HepG2 (cell line): ENCODE results near the gene USP17L5. TPM values are rescaled to one million over a fixed set of nuclear protein-coding genes. Genes with fewer than 3 reads are reported as not detected.
A peak's percentile ranks its signal among the peaks of the same experiment; 100 is the strongest.
"Not testable (repeated sequence)": the region's sequence is repeated elsewhere in the genome, so short reads cannot be mapped to it uniquely, and the experiment has no call there.

Source experiments
- ATAC-seq: fragments of 200-7000 bp; cut with Tn5 transposase; 3 replicates; pipeline ENCODE4 v1.9.1; 2020; ENCODE audit warnings: mild to moderate bottlenecking, moderate library complexity
- BruUV-seq: library from RNA; stranded (reverse); fragments of 400-500 nt; replicated peaks from 2 replicates; lab custom pipeline; 2021; lab: Mats Ljungman, UMichigan
- CTCF ChIA-PET: fragments of 300-600 bp; formaldehyde crosslinking; extraction: SDS; loops from one replicate; lab custom pipeline; 2021; ENCODE audit warnings: low total read pairs, inconsistent platforms, low intra/inter-chr PET ratio; lab: Yijun Ruan, JAX
- POLR2A ChIA-PET: fragments of 350-600 bp; sonication (Branson Sonifier 250); formaldehyde crosslinking; loops from one replicate; lab custom pipeline; 2020; ENCODE audit warnings: antibody characterized with exemption, inconsistent platforms; lab: Yijun Ruan, JAX
- DNase-seq: peaks from one replicate; pipeline ENCODE4 v3.0.0-alpha.2; 2015; ENCODE audit warnings: low spot score
- FAIRE-seq: peaks from 3 replicates; lab custom pipeline; 2011; peaks lifted over from hg19 to GRCh38; lab: Jason Lieb, UNC
- H2AFZ ChIP-seq: one replicate; pipeline ENCODE4 v1.6.1; 2011; ENCODE audit warnings: low read length, inconsistent platforms
- H3K27ac ChIP-seq: fragments of 300-600 bp; 3 replicates; pipeline ENCODE4 v1.8.0; 2011; ENCODE audit warnings: mixed run types, mild to moderate bottlenecking, mixed read lengths, low read length, inconsistent platforms; ENCODE audit not compliant: insufficient read depth; ENCODE audit errors: extremely low read length
- H3K27me3 ChIP-seq, 2 experiments: fragments of 200-600 bp in 1 of 2; 2 replicates in 1 of 2; 3 replicates in 1 of 2; pipeline versions ENCODE4 v1.6.0 to v1.8.0; 2011; ENCODE audit warnings: low read length in 2 of 2, mild to moderate bottlenecking in 2 of 2, moderate library complexity in 2 of 2, inconsistent platforms in 1 of 2; ENCODE audit not compliant: insufficient read depth in 2 of 2, control insufficient read depth in 1 of 2
- H3K36me3 ChIP-seq, 2 experiments: fragments of 200-600 bp in 1 of 2; replicated peaks in 1 of 2; 2 replicates in 1 of 2; 3 replicates in 1 of 2; pipeline versions ENCODE4 v1.5.1 to v1.8.0; 2011; ENCODE audit warnings: low read length in 2 of 2, inconsistent platforms in 1 of 2; ENCODE audit not compliant: insufficient read depth in 2 of 2, control insufficient read depth in 1 of 2
- H3K4me1 ChIP-seq: 2 replicates; pipeline ENCODE4 v1.5.1; 2012; ENCODE audit warnings: low read length, inconsistent platforms; ENCODE audit not compliant: insufficient read depth
- H3K4me2 ChIP-seq: 2 replicates; pipeline ENCODE4 v1.6.0; 2011; ENCODE audit warnings: low read depth, low read length, inconsistent platforms
- H3K4me3 ChIP-seq, 3 experiments: fragments of 200-600 bp in 1 of 3; sonication (generic), shearing (Covaris generic) in 1 of 3; replicated peaks in 1 of 3; 2 replicates each; pipeline ENCODE4 v1.5.1; 2011 to 2016; ENCODE audit warnings: low read length in 3 of 3, inconsistent platforms in 2 of 3, low read depth in 2 of 3, mild to moderate bottlenecking in 2 of 3, control low read depth in 1 of 3, mixed read lengths in 1 of 3; ENCODE audit not compliant: insufficient read depth in 1 of 3
- H3K79me2 ChIP-seq: one replicate; pipeline ENCODE4 v1.6.1; 2011; ENCODE audit warnings: low read length, inconsistent platforms; ENCODE audit not compliant: insufficient read depth
- H3K9ac ChIP-seq: 2 replicates; pipeline ENCODE4 v1.6.0; 2011; ENCODE audit warnings: mild to moderate bottlenecking, low read depth, low read length, inconsistent platforms; ENCODE audit not compliant: insufficient read depth
- H3K9me3 ChIP-seq: 2 replicates; pipeline ENCODE4 v1.5.1; 2012; ENCODE audit warnings: mild to moderate bottlenecking, low read length
- H4K20me1 ChIP-seq: 2 replicates; pipeline ENCODE4 v1.6.0; 2011; ENCODE audit warnings: inconsistent platforms, mild to moderate bottlenecking, low read length, moderate library complexity; ENCODE audit not compliant: insufficient read depth
- NR3C1 ChIP-seq: sonication (generic); formaldehyde crosslinking; IDR thresholded peaks from 2 replicates; pipeline ENCODE4 v1.4.0; 2020; ENCODE audit warnings: missing genetic modification reagents
- RXRA ChIP-seq: sonication (generic); formaldehyde crosslinking; IDR thresholded peaks from 2 replicates; pipeline ENCODE4 v1.5.1; 2020; ENCODE audit warnings: missing genetic modification reagents
- ZNF768 ChIP-seq: sonication (generic); formaldehyde crosslinking; IDR thresholded peaks from 2 replicates; pipeline ENCODE4 v1.4.0; 2020; ENCODE audit warnings: missing genetic modification reagents
- WGBS: methylation state at CpG from one replicate; pipeline ENCODE4 v1.1.6; 2017; ENCODE audit warnings: low lambda C conversion rate; 5-methylcytosine and 5-hydroxymethylcytosine counted together
- in situ Hi-C: cut with HindIII; loops from 2 replicates; pipeline ENCODE4 v1.10.0; 2017; ENCODE audit warnings: low pct_unique_long_range_greater_than_20kb; ENCODE audit not compliant: extremely low pct_ligation_motif_present
- intact Hi-C: fragments of 100-400 bp; cut with micrococcal nuclease; formaldehyde crosslinking; loops from one replicate; pipeline ENCODE4 v1.10.0; 2022; ENCODE audit not compliant: unreplicated experiment
- polyA plus RNA-seq, 8 experiments: library from polyadenylated mRNA; depleted of rRNA in 3 of 8; stranded (reverse) in 7 of 8; unstranded in 1 of 8; fragments of >200 nt; fragmentation: Illumina TruSeq in 4 of 8; extraction: Trizol in 4 of 8; gene quantifications; 2 replicates each; pipeline versions ENCODE4 v1.2.1 to v1.2.3, GENCODE V29; 2011 to 2016; ENCODE audit warnings: low read depth in 4 of 8, missing spikeins in 1 of 8, mixed read lengths in 1 of 8; ENCODE audit not compliant: insufficient read depth in 1 of 8
- total RNA-seq, 5 experiments: library from RNA; depleted of rRNA; stranded (reverse); fragments of >200 nt; fragmentation: Illumina TruSeq; extraction: Trizol; gene quantifications; 2 replicates each; pipeline ENCODE4 v1.2.3, GENCODE V29; 2016; ENCODE audit warnings: low read depth in 1 of 5

The USP17L5 gene
- total and polyA plus RNA-seq, 2 of the 13 experiments (the other 11 are each of a cell fraction or from before 2014, with no cell fraction given) = not detected

DNA sequence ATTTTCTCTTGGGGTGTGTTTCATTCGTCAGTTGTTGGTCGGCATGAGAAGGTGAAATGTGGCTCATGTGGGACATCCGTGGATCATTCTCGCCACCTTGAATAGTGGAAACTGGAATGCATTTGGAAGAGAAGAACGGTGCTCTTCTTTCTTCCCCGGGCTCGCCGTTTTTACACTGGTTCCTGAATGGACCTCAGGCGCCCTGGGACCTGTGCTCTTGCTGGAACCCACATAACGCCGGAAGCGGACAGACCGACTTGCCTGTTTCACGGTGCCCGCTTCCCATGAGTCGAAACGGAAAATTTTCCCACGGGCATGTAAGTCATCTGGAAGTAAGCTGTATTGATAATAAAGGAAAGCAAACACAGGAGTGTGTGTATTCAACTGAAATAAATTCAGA lies 11.7 kb downstream of the USP17L5 start:
- FAIRE-seq, POLR2A ChIA-PET, DNase-seq, H3K36me3 ChIP-seq, H3K79me2 ChIP-seq, ATAC-seq, intact Hi-C loops, H3K4me1 ChIP-seq, CTCF ChIA-PET, H3K4me2 ChIP-seq, H3K9ac ChIP-seq, BruUV-seq, H2AFZ ChIP-seq, H4K20me1 ChIP-seq, H3K9me3 ChIP-seq, H3K27me3 ChIP-seq, in situ Hi-C loops, H3K27ac ChIP-seq, H3K4me3 ChIP-seq: not testable (repeated sequence)
- WGBS = 47% methylated on average over 16 of the region's 18 CpGs
- 0 out of 2 replicates have a peak, but pooled peaks have one; percentile 28 for TF ChIP-seq RXRA (CRISPR knock-in tag)
- peak; percentile 33; the same call in 1 of the 2 replicates for TF ChIP-seq ZNF768 (CRISPR knock-in tag)
- 0 out of 2 replicates have a peak, but pooled peaks have one; percentile 76 for TF ChIP-seq NR3C1 (CRISPR knock-in tag)

GRCh38 chr4:9353338-9353737 lies 14.1 kb downstream of the USP17L5 start, which contains the start of gene USP17L29:
Gene USP17L29, plus strand, starts transcription at chr4:9353638. Its CDS starts 0 bp downstream, at chr4:9353638.
- H3K4me1 ChIP-seq, CTCF ChIA-PET, H4K20me1 ChIP-seq, H3K9ac ChIP-seq, H3K4me3 ChIP-seq, BruUV-seq, ATAC-seq, H3K9me3 ChIP-seq, H2AFZ ChIP-seq, H3K79me2 ChIP-seq, FAIRE-seq, H3K4me2 ChIP-seq, POLR2A ChIA-PET, H3K27ac ChIP-seq, DNase-seq, intact Hi-C loops, in situ Hi-C loops, H3K36me3 ChIP-seq, H3K27me3 ChIP-seq: not testable (repeated sequence)
- WGBS = no CpG with 5 or more reads among the region's 15 CpGs

DNA sequence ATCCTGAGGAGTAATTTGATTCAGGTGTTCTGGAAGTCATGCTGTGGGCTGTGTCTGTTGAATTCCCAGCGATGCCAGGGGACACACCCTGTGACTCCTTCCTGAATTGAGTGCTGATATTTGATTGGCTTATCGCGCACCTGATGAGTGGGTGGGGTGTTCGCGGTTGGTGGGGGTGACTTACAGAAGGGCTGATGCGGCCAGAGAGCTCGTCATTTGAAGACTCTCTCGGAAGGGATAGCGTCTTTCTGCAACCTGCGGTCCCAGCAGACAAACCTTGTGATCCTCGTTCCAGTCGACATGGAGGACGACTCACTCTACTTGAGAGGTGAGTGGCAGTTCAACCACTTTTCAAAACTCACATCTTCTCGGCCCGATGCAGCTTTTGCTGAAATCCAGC lies 23.6 kb downstream of the USP17L5 start, which contains the start of gene USP17L30:
Gene USP17L30 (plus strand): TSS at position 301 of the 400 bp plus-strand sequence. CDS start 0 bp downstream, at position 301.
- H3K79me2 ChIP-seq, DNase-seq, in situ Hi-C loops, H3K27ac ChIP-seq, H4K20me1 ChIP-seq, H3K27me3 ChIP-seq, CTCF ChIA-PET, ATAC-seq, H3K9me3 ChIP-seq, intact Hi-C loops, POLR2A ChIA-PET, BruUV-seq, H3K4me1 ChIP-seq, H3K9ac ChIP-seq, FAIRE-seq, H3K36me3 ChIP-seq, H3K4me2 ChIP-seq, H3K4me3 ChIP-seq, H2AFZ ChIP-seq: not testable (repeated sequence)
- WGBS = no CpG with 5 or more reads among the region's 15 CpGs

GRCh38 chr4:9379881-9380280 lies 40.7 kb downstream of the USP17L5 start:
- in situ Hi-C loops = not testable (repeated sequence)

More at GRCh38 chr4:9379881-9380280, 40.7 kb downstream of the USP17L5 start:
- intact Hi-C loops, FAIRE-seq, CTCF ChIA-PET, H3K79me2 ChIP-seq, ATAC-seq, H3K27ac ChIP-seq, H2AFZ ChIP-seq, H3K4me1 ChIP-seq, H3K27me3 ChIP-seq, H3K36me3 ChIP-seq, H4K20me1 ChIP-seq, H3K4me2 ChIP-seq, BruUV-seq, POLR2A ChIA-PET, DNase-seq, H3K9me3 ChIP-seq, H3K4me3 ChIP-seq, H3K9ac ChIP-seq: not testable (repeated sequence)
- WGBS = 11% methylated on average over 1 of the region's 1 CpG
